Measurements from ENCODE around the gene SLC26A6. TPM values are rescaled to one million over a fixed set of nuclear protein-coding genes. Genes with fewer than 3 reads are reported as not detected.

The SLC26A6 gene
- total and polyA plus RNA-seq, 2 donors (not counting 1 experiment from before 2014, with no cell fraction given) = 22.5 to 26.7 TPM

- Mint-ChIP-seq H3K4me1 (peaks cover 15% of the 10 kb centered on the region), H3K4me3 (no peak overlapping the region), H3K9me3 (ENCODE audit: insufficient read depth) (no peaks in the 10 kb centered on the region), H3K27me3 (no peaks in the 10 kb centered on the region), H3K27ac (no peak overlapping the region)
- Histone ChIP-seq H3K4me3 (ENCODE audit: control extremely low read depth in 1 of 5, extremely low read depth in 1 of 5, insufficient read depth in 1 of 5, low read depth in 2 of 5, low read length in 4 of 5) (no peak overlapping the region), H3K27me3 (replicated peaks in 1 of 4; ENCODE audit: control extremely low read depth in 1 of 4, control insufficient read depth in 3 of 4, insufficient read depth in 4 of 4, low read length in 3 of 4) (no peaks in the 10 kb centered on the region), H3K9ac (ENCODE audit: low read length) (no peak overlapping the region), H3K4me2 (replicated peaks; ENCODE audit: low read depth, low read length, poor library complexity, severe bottlenecking) (no peak overlapping the region), H3K4me1 (ENCODE audit: control insufficient read depth in 2 of 2, insufficient read depth in 2 of 2, low read length in 2 of 2) (peaks cover 10 to 14% of the 10 kb centered on the region in 2 donors), H3K9me3 (ENCODE audit: control extremely low read depth in 1 of 3, control insufficient read depth in 2 of 3, insufficient read depth in 1 of 3, low read length in 2 of 3) (peaks cover 0 to 7% (median 4%) of the 10 kb centered on the region in 3 donors), H3K36me3 (replicated peaks in 1 of 2; ENCODE audit: control extremely low read depth in 1 of 2, control insufficient read depth in 1 of 2, extremely low read depth in 1 of 2, insufficient read depth in 2 of 2, low read length in 1 of 2) (no peaks in the 10 kb centered on the region), H4K20me1 (ENCODE audit: control insufficient read depth, insufficient read depth, low read length, poor library complexity, severe bottlenecking) (no peaks in the 10 kb centered on the region), H3K27ac (ENCODE audit: low read length in 2 of 2) (no peak overlapping the region), H3K79me2 (ENCODE audit: control insufficient read depth, insufficient read depth, low read length) (peaks cover 29% of the 10 kb centered on the region), H2AFZ (ENCODE audit: insufficient read depth, low read depth, low read length, poor library complexity, severe bottlenecking) (no peak overlapping the region)
- WGBS (ENCODE audit: insufficient coverage) = 86% methylated on average over 1 of the region's 1 CpG
- POLR2A ChIA-PET = no interaction called here
- ATAC-seq (ENCODE audit: low read depth) (no peak), DNase-seq (no peak)
- no peak for TF ChIP-seq EZH2 (IDR thresholded peaks at IDR 0.05; ENCODE audit: borderline replicate concordance, insufficient read depth, low read depth, low read length, poor library complexity, severe bottlenecking)
- TF ChIP-seq, protein P1, sequence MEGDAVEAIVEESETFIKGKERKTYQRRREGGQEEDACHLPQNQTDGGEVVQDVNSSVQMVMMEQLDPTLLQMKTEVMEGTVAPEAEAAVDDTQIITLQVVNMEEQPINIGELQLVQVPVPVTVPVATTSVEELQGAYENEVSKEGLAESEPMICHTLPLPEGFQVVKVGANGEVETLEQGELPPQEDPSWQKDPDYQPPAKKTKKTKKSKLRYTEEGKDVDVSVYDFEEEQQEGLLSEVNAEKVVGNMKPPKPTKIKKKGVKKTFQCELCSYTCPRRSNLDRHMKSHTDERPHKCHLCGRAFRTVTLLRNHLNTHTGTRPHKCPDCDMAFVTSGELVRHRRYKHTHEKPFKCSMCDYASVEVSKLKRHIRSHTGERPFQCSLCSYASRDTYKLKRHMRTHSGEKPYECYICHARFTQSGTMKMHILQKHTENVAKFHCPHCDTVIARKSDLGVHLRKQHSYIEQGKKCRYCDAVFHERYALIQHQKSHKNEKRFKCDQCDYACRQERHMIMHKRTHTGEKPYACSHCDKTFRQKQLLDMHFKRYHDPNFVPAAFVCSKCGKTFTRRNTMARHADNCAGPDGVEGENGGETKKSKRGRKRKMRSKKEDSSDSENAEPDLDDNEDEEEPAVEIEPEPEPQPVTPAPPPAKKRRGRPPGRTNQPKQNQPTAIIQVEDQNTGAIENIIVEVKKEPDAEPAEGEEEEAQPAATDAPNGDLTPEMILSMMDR (IDR thresholded peaks at IDR 0.05) = no peak
- intact Hi-C loops (cut with micrococcal nuclease) = no loop called here
- CTCF ChIA-PET = interaction anchor here (0.7 to 5.0 kb wide), 4 partner anchors 22 to 212 kb away, joined by 3 to 35 read pairs (median 4); partner anchors contain the start of gene SLC26A6
Observed at GRCh38 chr3:48612309-48612708, 23.0 kb downstream of the SLC26A6 start.

Data from B cell (primary cell).